ENCODE measurements around the gene DLGAP4. TPM values are rescaled to one million over a fixed set of nuclear protein-coding genes. Genes with fewer than 3 reads are reported as not detected.

DLGAP4 gene
- total RNA-seq, 4 donors from 2014 or later = 33.5 to 159 (median 56.6) TPM

DNA sequence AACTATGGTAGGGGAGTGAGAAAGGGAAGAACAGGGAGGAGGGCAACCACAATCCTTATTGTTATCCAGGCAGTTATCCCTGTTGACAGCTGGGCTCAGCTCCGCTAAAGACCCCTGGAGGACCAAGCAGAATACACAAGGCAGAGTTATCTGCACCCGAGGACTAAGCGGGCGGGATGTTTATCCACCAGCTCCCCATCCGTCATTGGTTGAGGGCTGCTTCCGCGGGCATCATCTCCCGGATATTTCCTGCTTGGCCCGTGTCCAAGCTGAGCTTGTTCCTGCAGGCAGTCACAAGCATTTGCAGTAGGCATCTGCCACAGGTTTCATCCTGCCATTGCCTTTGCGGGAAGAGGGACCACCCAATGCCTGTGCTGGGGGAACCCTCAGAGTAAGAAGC is 102.1 kb downstream of the DLGAP4 start:
- 27 to 40% methylated on average over 1 to 10 of the region's 10 CpGs for WGBS, 2 donors (ENCODE audit: low coverage in 1 of 2)
- in situ Hi-C loops (cut with MboI; ENCODE audit: low pct_ligation_motif_present in 1 of 4, low pct_unique_long_range_greater_than_20kb in 1 of 4, low sequenced_read_pairs in 3 of 4) (no loop called here), intact Hi-C loops (cut with DNase I; ENCODE audit: low total_unique reads) (no loop called here)
- no peaks in the 10 kb centered on the region for H3K36me3 ChIP-seq
- H3K4me1 ChIP-seq = no peaks in the 10 kb centered on the region
- peaks cover 10% of the 10 kb centered on the region for H3K27me3 ChIP-seq
- TF ChIP-seq, protein P1, sequence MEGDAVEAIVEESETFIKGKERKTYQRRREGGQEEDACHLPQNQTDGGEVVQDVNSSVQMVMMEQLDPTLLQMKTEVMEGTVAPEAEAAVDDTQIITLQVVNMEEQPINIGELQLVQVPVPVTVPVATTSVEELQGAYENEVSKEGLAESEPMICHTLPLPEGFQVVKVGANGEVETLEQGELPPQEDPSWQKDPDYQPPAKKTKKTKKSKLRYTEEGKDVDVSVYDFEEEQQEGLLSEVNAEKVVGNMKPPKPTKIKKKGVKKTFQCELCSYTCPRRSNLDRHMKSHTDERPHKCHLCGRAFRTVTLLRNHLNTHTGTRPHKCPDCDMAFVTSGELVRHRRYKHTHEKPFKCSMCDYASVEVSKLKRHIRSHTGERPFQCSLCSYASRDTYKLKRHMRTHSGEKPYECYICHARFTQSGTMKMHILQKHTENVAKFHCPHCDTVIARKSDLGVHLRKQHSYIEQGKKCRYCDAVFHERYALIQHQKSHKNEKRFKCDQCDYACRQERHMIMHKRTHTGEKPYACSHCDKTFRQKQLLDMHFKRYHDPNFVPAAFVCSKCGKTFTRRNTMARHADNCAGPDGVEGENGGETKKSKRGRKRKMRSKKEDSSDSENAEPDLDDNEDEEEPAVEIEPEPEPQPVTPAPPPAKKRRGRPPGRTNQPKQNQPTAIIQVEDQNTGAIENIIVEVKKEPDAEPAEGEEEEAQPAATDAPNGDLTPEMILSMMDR (IDR thresholded peaks at IDR 0.05) = no peak
- peak; percentile 28 for DNase-seq
- no peak overlapping the region for H3K27ac ChIP-seq
- H3K4me3 ChIP-seq = no peak overlapping the region
- H3K9me3 ChIP-seq = no peaks in the 10 kb centered on the region

DNA sequence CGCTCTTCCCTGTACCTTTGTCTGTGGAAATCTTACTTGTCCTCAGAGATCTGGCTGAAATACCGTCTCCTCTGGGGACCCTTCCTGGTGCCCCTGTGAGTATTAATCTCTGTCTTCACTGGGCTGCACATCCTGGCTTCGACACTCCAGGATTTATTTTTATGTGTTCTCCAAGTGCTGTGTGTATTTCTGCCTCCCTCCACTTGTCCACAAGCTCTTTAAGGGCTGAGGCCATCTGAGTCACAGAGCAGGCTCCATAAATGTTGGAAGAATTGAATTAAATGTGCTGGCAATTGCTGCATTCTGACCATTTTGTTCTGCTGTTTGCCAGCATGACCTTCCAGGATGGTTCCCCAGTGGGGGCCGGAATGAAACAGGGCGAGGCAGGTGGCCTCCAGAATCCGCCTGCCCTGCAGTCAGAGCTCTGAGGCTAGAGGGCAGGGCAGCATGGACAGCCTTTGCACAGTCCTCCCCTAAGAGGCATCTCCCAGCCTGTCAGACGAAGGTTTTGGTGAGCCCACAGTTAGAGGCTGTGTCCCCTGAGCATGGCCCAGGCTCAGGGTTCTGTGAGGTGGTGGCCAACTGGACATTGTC is 105.8 kb downstream of the DLGAP4 start:
- in situ Hi-C loops (cut with MboI; ENCODE audit: low pct_ligation_motif_present in 1 of 4, low pct_unique_long_range_greater_than_20kb in 1 of 4, low sequenced_read_pairs in 3 of 4) (no loop called here), intact Hi-C loops (cut with DNase I; ENCODE audit: low total_unique reads) (loop anchor here (10.0 kb wide), 1 partner anchor 1733 kb away; no protein-coding TSS in a partner anchor)
- H3K27me3 ChIP-seq = peaks cover 3% of the 10 kb centered on the region
- no peaks in the 10 kb centered on the region for H3K36me3 ChIP-seq
- no peaks in the 10 kb centered on the region for H3K4me1 ChIP-seq
- no peaks in the 10 kb centered on the region for H3K9me3 ChIP-seq
- H3K27ac ChIP-seq = no peak overlapping the region
- no peak overlapping the region for H3K4me3 ChIP-seq
- DNase-seq = no peak
- WGBS, 2 donors (ENCODE audit: low coverage in 1 of 2) = 55 to 78% methylated on average over 2 to 7 of the region's 7 CpGs
- TF ChIP-seq, protein P1 (IDR thresholded peaks at IDR 0.05) = no peak
- TF ChIP-seq EP300 (IDR thresholded peaks at IDR 0.05; ENCODE audit: low read depth) = no peak
- TF ChIP-seq POLR2A (IDR thresholded peaks at IDR 0.05) = no peak
- no peak for TF ChIP-seq POLR2AphosphoS5 (IDR thresholded peaks at IDR 0.05)

DNA sequence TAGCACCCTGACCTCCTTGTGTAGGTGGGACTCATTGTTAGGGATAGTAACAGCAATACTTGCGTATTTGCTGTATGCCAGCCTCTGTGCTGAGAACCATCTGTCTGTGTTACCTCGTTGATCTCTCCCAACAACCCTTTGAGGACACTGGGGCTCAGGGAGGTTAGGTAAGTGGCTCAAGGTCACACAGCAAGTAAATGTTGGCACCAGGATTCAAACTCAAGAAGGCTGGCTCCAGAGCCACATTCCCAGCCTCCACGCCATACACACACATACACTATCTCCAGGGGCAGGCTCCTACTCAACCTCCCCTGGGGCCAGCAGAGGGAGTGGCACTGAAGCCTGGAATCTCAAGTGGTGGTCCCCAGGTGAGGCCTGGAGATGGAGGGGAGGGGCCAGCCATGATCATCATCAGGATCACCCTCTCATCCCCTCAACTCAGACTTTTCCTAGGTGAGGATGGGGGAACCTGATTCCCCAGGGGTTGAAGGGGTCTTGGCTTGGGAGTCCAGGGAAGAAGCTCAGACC is 109.4 kb downstream of the DLGAP4 start:
- no peak for DNase-seq
- H3K4me1 ChIP-seq = no peaks in the 10 kb centered on the region
- intact Hi-C loops (cut with DNase I; ENCODE audit: low total_unique reads) = loop anchor here (10.0 kb wide), 1 partner anchor 1729 kb away; no protein-coding TSS in a partner anchor
- H3K4me3 ChIP-seq = no peak overlapping the region
- WGBS, 2 donors (ENCODE audit: low coverage in 1 of 2) = 72% methylated on average over 3 of the region's 3 CpGs; no CpG with 5 or more reads in 1 of the 2 donors
- no peaks in the 10 kb centered on the region for H3K9me3 ChIP-seq
- no peak overlapping the region for H3K27ac ChIP-seq
- TF ChIP-seq, protein P1 (IDR thresholded peaks at IDR 0.05) = no peak
- TF ChIP-seq EP300 (IDR thresholded peaks at IDR 0.05; ENCODE audit: low read depth) (no peak), POLR2AphosphoS5 (IDR thresholded peaks at IDR 0.05) (no peak), POLR2A (IDR thresholded peaks at IDR 0.05) (no peak)
- in situ Hi-C loops (cut with MboI; ENCODE audit: low pct_ligation_motif_present in 1 of 4, low pct_unique_long_range_greater_than_20kb in 1 of 4, low sequenced_read_pairs in 3 of 4) = no loop called here
- H3K27me3 ChIP-seq = peaks cover 6% of the 10 kb centered on the region
- no peaks in the 10 kb centered on the region for H3K36me3 ChIP-seq

DNA sequence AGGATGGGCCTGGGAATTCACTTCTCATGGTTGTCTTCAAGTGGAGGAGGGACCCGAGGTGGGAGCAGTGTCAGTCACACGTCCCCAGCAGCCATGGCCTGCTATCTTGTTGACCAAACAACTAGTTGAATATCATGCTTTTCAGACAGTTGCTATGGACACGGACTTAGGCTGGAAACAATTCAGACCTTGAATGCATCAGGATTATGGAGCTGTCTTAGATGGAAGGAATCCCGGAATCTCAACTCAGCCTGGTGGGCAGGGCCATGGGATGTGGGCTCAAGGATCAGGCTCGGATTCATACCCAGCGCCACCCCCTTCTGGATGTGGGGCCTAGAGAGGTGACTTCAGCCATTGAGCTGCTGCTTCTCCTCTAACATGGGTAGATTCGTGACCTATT is 112.6 kb downstream of the DLGAP4 start:
- WGBS, 2 donors (ENCODE audit: low coverage in 1 of 2) = 65 to 90% methylated on average over 2 to 7 of the region's 7 CpGs
- no peaks in the 10 kb centered on the region for H3K36me3 ChIP-seq
- H3K27me3 ChIP-seq = peaks cover 6% of the 10 kb centered on the region
- no peak for DNase-seq
- no peaks in the 10 kb centered on the region for H3K4me1 ChIP-seq
- H3K9me3 ChIP-seq = no peaks in the 10 kb centered on the region
- intact Hi-C loops (cut with DNase I; ENCODE audit: low total_unique reads) = loop anchor here (10.0 kb wide), 1 partner anchor 1726 kb away; no protein-coding TSS in a partner anchor
- no peak overlapping the region for H3K27ac ChIP-seq
- TF ChIP-seq POLR2AphosphoS5 (IDR thresholded peaks at IDR 0.05) (no peak), EP300 (IDR thresholded peaks at IDR 0.05; ENCODE audit: low read depth) (no peak), POLR2A (IDR thresholded peaks at IDR 0.05) (no peak)
- TF ChIP-seq, protein P1 (IDR thresholded peaks at IDR 0.05) = no peak
- in situ Hi-C loops (cut with MboI; ENCODE audit: low pct_ligation_motif_present in 1 of 4, low pct_unique_long_range_greater_than_20kb in 1 of 4, low sequenced_read_pairs in 3 of 4) = no loop called here
- no peak overlapping the region for H3K4me3 ChIP-seq
